Eye (tissue), 1 donor: Measurements from ENCODE around the gene HOXD1.

Experiments used
- DNase-seq: peaks from one replicate; pipeline ENCODE4 v3.0.0-alpha.2; 2015

The HOXD1 gene

GRCh38 chr2:176187200-176187898 lies 1.1 kb upstream of the HOXD1 start:
- peak; percentile 70 for DNase-seq

- peak; percentile 54 for DNase-seq
Observed at GRCh38 chr2:176188774-176189680, 559 bp downstream of the HOXD1 start.

GRCh38 chr2:176189681-176190641 lies 1.5 kb downstream of the HOXD1 start:
- DNase-seq, result peak; percentile 56

GRCh38 chr2:176192351-176192750 lies 3.9 kb downstream of the HOXD1 start:
- no peak for DNase-seq

GRCh38 chr2:176193048-176193447 lies 4.6 kb downstream of the HOXD1 start:
- no peak for DNase-seq

- no peak for DNase-seq
Observed at GRCh38 chr2:176199902-176200301, 11.4 kb downstream of the HOXD1 start.

- DNase-seq, result no peak
Observed at GRCh38 chr2:176200971-176201370, 12.5 kb downstream of the HOXD1 start.

- no peak for DNase-seq
Observed at GRCh38 chr2:176202491-176202890, 14.0 kb downstream of the HOXD1 start.

- no peak for DNase-seq
Observed at GRCh38 chr2:176205126-176205525, 16.7 kb downstream of the HOXD1 start.

- no peak for DNase-seq
Observed at GRCh38 chr2:176206136-176206535, 17.7 kb downstream of the HOXD1 start.

GRCh38 chr2:176206682-176207081 lies 18.2 kb downstream of the HOXD1 start:
- DNase-seq, result no peak

- no peak for DNase-seq
Observed at GRCh38 chr2:176211110-176211509, 22.6 kb downstream of the HOXD1 start.

GRCh38 chr2:176212276-176212675 lies 23.8 kb downstream of the HOXD1 start:
- DNase-seq, result no peak

GRCh38 chr2:176213406-176213805 lies 24.9 kb downstream of the HOXD1 start:
- no peak for DNase-seq

GRCh38 chr2:176227874-176228273 lies 39.4 kb downstream of the HOXD1 start:
- DNase-seq, result no peak

- no peak for DNase-seq
Observed at GRCh38 chr2:176234156-176234555, 45.7 kb downstream of the HOXD1 start.

GRCh38 chr2:176234940-176235339 lies 46.5 kb downstream of the HOXD1 start:
- DNase-seq, result no peak

GRCh38 chr2:176237456-176237855 lies 49.0 kb downstream of the HOXD1 start:
- no peak for DNase-seq

GRCh38 chr2:176239031-176239430 lies 50.6 kb downstream of the HOXD1 start:
- peak; percentile 72 for DNase-seq

GRCh38 chr2:176240301-176240700 lies 51.8 kb downstream of the HOXD1 start:
- no peak for DNase-seq
